NCI-H526 treated with DMSO at 0.1 percent for 48 hours (cell line): ENCODE results near the gene LRRC8C.

Experiments used
- DNase-seq: peaks from one replicate; lab custom pipeline; 2025; lab: John Stamatoyannopoulos, UW

LRRC8C gene

DNA sequence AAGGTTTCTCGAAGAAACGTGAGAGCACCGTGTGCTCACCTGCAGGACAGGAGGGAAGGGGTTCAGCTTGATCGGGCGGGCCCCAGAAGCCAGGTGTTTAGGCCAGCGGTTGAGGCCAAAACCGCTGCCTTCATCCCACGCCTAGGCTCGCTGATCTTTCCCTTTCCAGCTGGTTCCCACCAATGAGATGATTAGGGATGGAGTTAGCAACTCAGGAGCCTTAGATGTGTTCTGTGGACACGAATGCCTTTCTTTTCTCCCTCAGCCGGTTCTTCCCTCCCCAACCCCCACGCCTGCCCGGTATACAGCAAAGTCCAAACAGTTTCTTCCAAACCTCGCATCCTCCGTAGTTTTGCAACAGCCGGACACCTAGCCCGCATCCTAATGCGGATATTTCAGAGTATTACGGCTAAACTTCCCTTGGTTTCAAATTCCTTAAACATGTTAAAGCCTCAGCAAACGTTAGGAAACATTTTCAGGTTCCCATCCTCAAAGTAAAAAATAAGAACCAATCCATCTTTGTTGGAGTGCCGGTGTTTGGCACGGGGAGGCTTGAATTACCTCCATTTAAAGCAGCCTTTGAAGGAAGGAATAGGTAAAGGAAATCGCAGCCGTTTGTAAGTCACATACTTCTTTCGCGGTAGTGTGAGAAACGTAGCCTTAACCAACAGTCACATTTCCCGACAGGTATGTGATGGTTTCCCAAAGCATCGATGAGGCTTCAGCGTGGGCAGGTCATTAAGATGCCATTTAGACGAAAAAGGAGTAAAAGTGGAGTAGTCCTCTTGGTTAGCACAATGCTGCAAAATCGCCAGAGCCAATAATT, 1.1 kb downstream of the LRRC8C start:
- peak; percentile 70 for DNase-seq

GRCh38 chr1:89635825-89636815, 3.2 kb downstream of the LRRC8C start:
- DNase-seq, result no peak

- no peak for DNase-seq
These were observed 4.6 kb downstream of the LRRC8C start for GRCh38 chr1:89637496-89637895.

- DNase-seq, result no peak
These were observed 7.5 kb downstream of the LRRC8C start for GRCh38 chr1:89640440-89640839.

DNA sequence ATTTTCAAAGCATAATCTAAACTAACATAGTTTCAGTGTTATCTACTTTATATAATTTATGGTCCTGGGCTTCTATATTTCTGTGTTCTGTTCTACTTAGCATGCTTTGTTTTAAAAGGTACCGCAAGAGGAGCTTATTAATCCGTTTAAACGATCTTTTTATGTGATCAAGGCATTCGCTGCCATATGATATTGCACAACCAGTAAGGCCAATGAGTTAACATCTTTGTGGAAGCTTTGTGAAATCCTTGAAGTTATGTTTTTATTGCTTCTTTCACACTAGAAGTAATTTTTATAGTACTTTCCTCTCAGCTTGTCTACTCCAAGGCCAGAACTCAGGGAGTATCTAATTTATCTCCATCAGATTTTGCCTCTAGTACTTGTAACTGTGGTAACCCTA, 8.9 kb downstream of the LRRC8C start:
- no peak for DNase-seq

DNA sequence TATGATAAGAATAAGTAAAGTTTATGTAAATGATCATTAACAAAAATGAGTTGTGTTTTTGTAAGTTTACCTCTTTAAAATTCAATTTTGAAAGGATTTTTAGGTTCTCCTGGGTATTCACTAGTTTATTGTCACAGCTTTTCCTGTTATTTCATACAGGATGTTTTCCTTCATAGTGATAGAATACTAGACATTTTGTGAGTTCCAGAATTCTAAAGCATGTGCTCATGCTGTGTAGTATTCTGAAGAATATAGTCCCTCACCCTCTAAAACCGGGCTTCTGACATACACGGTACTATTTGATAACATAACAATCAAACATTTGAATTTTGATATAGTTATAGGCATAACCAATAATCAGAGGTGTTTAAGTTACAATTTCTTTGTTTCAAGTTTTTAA, 10.7 kb downstream of the LRRC8C start:
- no peak for DNase-seq

- DNase-seq, result no peak
These were observed 11.3 kb downstream of the LRRC8C start for GRCh38 chr1:89644119-89644814.

DNA sequence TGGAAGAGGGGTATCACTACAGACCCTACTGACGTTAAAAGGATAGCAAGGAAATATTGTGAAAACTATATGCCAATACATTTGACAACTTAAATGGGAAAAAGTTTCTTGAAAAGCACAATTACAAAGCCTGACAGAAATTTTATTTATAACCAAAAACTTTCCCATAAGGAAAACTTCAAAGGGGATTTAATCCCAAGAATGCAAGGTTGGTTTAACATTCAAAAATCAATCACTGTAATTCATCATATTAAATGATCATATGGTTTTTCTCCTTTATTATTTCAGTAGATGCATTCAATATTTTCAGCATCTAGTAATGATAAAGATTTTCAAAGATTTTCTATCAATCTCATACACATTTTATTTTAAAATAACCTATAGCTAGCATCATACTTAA, 13.3 kb downstream of the LRRC8C start:
- no peak for DNase-seq

DNA sequence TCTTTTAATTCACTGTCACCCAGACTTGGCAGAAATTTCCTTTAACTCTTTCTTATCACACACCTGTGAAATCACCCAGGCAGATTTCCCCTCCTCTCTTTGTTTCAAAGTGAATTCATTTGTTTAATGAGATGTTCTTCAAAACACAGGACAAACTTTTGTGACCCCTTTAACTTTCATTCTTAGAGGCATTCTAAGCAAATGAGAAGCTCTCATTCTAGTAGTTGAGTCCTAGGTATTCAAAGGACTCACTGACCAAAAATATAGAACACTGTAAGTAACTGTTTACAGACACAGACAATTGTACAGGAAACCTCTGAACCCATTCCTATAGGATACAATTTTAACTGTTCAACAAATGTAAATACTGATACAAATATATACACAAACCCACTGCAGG, 16.9 kb downstream of the LRRC8C start:
- no peak for DNase-seq

DNA sequence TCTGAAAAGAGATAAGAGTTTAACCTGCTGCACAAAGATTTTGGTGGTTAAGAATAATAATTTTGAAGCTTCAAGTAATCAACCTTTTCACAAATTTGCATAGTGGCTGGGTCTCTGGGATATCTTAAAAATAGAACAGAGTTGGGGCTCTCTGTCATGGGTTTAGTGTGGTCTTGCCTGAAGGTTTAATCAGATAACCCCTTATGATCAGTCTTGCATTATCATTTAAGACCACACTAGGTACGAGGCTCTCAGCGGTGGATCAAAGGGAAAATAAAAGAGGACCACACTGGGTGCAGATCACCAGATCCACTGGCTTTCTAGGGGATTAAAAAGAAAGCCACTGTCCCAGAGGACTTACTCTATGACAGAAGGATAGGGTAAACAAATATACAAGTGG, 19.5 kb downstream of the LRRC8C start:
- no peak for DNase-seq

- DNase-seq, result no peak
These were observed 25.0 kb downstream of the LRRC8C start for GRCh38 chr1:89657886-89658285.

- no peak for DNase-seq
These were observed 26.6 kb downstream of the LRRC8C start for GRCh38 chr1:89659322-89660081.

DNA sequence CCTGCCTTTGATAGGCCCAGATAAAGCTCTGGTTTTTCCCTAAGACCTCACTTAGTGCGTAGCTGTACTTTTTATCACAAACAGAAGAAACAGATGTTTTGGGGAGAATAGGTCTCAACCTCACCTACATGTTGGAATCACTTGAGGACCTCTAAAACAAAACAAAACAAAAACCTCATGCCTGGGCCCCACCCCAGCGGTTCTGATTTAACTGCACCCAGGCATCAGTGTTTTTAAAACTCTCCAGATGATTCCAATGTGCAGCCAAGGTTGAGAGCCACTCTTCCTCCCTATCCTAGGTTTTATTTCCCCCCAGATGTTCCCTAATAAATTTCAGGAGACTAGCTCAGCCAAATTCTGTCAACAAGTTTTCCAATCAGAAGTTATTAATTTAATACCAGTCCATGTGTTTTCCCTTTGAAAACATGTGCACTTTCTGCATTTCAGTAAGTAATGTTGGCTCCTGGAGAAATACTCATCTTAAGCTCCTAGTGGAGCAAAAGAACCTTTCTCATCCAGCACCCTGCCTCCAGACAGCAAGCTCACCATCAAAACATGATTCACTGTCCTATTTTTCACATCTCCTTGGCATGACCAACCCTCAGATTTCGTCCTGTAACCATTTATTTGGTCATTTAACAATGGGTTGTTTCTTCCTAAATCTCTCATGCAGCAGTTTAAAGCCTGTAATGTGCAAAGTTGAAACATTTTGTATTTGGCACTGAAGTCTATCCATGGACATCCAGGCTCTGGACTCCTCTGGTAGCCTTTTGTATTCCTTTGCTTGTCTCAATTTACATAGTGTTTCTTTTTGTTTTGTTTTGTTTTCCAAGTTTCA, 27.5 kb downstream of the LRRC8C start:
- DNase-seq, result no peak

DNA sequence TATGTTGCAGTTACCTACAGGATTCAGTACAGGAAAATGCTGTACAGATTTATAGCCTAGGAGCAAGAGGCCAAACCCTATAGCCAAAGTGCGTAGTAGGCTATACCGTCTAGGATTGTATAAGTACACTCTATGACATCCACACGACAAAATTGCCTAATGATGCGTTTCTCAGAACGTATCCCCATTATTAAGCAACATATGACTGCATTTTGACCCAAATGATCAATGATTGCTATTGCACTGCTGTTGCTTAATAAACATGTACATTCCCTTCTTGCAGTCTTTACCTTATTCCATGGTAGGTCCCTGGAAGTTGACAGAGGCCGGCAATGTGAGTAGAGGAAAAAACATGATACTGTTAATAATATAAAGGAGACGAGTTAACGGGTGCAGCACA, 33.0 kb downstream of the LRRC8C start:
- no peak for DNase-seq

- no peak for DNase-seq
These were observed 33.7 kb downstream of the LRRC8C start for GRCh38 chr1:89666640-89667039.

GRCh38 chr1:89667691-89668090, 34.8 kb downstream of the LRRC8C start:
- DNase-seq, result no peak

DNA sequence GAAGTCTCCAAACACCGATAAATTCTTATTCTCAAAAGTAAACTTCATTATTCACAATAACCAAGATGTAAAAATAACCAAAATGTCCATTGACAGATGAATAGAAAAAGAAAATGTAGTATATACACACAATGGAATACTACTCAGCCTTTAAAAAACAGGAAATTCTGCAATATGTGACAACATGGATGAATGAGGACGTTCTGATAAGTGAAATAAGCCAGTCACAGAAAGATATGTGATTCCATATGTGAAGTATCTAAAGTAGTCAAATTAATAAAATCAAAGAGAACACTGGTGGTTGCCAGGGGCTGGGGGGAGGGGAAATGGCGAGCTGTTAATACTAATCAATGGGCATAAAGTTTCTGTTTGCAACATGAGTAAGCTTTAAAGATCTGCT, 36.0 kb downstream of the LRRC8C start:
- DNase-seq, result no peak

GRCh38 chr1:89669441-89669840, 36.5 kb downstream of the LRRC8C start:
- DNase-seq, result no peak

- no peak for DNase-seq
These were observed 37.2 kb downstream of the LRRC8C start for GRCh38 chr1:89670163-89670562.

GRCh38 chr1:89670711-89671110, 37.8 kb downstream of the LRRC8C start:
- no peak for DNase-seq
